HepG2 (cell line): ENCODE data around the gene KRT14. TPM values are rescaled to one million over a fixed set of nuclear protein-coding genes. Genes with fewer than 3 reads are reported as not detected.

ENCODE experiments used
- ADNP ChIP-seq: sonication (generic); formaldehyde crosslinking; IDR thresholded peaks from 2 replicates; pipeline ENCODE4 v1.4.0; 2020; ENCODE audit warnings: missing genetic modification reagents
- CBFB ChIP-seq: sonication (generic); formaldehyde crosslinking; IDR thresholded peaks from 2 replicates; pipeline ENCODE4 v1.4.0; 2020; ENCODE audit warnings: missing genetic modification reagents
- CHD4 ChIP-seq: fragments of 200-600 bp; sonication (generic); IDR thresholded peaks from 2 replicates; pipeline ENCODE4 v1.7.0; 2017; ENCODE audit warnings: mild to moderate bottlenecking, low read length, borderline replicate concordance
- ESRRA ChIP-seq: sonication (generic); formaldehyde crosslinking; IDR thresholded peaks from 2 replicates; pipeline ENCODE4 v1.5.1; 2020; ENCODE audit warnings: mild to moderate bottlenecking, low read depth, missing genetic modification reagents
- HOXA7 ChIP-seq: sonication (generic); formaldehyde crosslinking; IDR thresholded peaks from 2 replicates; pipeline ENCODE4 v1.8.1; 2022; ENCODE audit warnings: mild to moderate bottlenecking, missing genetic modification reagents, moderate library complexity
- NBN ChIP-seq: fragments of 450-650 bp; conservative IDR thresholded peaks from 2 replicates; pipeline ENCODE4 v1.6.1; 2017
- NFE2L1 ChIP-seq: sonication (generic); formaldehyde crosslinking; IDR thresholded peaks from 2 replicates; pipeline ENCODE4 v1.4.0; 2020; ENCODE audit warnings: missing genetic modification reagents, mild to moderate bottlenecking, borderline replicate concordance
- SMARCE1 ChIP-seq: fragments of 450-650 bp; IDR thresholded peaks from 2 replicates; pipeline ENCODE4 v1.6.1; 2017; ENCODE audit warnings: borderline replicate concordance
- STAG1 ChIP-seq: sonication (generic); formaldehyde crosslinking; IDR thresholded peaks from 2 replicates; pipeline ENCODE4 v1.4.0; 2020; ENCODE audit warnings: missing genetic modification reagents
- SUZ12 ChIP-seq: fragments of 150-350 bp; IDR thresholded peaks from 2 replicates; pipeline ENCODE4 v1.6.1; 2014; ENCODE audit warnings: low read depth, low read length
- ZFP41 ChIP-seq: sonication (generic); formaldehyde crosslinking; IDR thresholded peaks from 2 replicates; pipeline ENCODE4 v1.4.0; 2020; ENCODE audit warnings: mild to moderate bottlenecking, missing genetic modification reagents, borderline replicate concordance
- ZNF101 ChIP-seq: sonication (generic); formaldehyde crosslinking; IDR thresholded peaks from 2 replicates; pipeline ENCODE4 v1.4.0; 2020; ENCODE audit warnings: mild to moderate bottlenecking, low read depth, missing genetic modification reagents, borderline replicate concordance
- ZNF282 ChIP-seq: fragments of 450-650 bp; IDR thresholded peaks from 2 replicates; pipeline ENCODE4 v1.6.1; 2018; ENCODE audit not compliant: partially characterized antibody
- ZNF781 ChIP-seq: sonication (generic); formaldehyde crosslinking; IDR thresholded peaks from 2 replicates; pipeline ENCODE4 v1.5.1; 2020; ENCODE audit warnings: borderline replicate concordance, mild to moderate bottlenecking, missing genetic modification reagents; ENCODE audit errors: not compliant biosample characterization
- ZNF83 ChIP-seq: sonication (generic); formaldehyde crosslinking; IDR thresholded peaks from 2 replicates; pipeline ENCODE4 v1.4.0; 2020; ENCODE audit warnings: missing genetic modification reagents, mild to moderate bottlenecking, borderline replicate concordance
- polyA plus RNA-seq, 8 experiments: library from polyadenylated mRNA; depleted of rRNA in 3 of 8; stranded (reverse) in 7 of 8; unstranded in 1 of 8; fragments of >200 nt; fragmentation: Illumina TruSeq in 4 of 8; extraction: Trizol in 4 of 8; gene quantifications; 2 replicates each; pipeline versions ENCODE4 v1.2.1 to v1.2.3, GENCODE V29; 2011 to 2016; ENCODE audit warnings: low read depth in 4 of 8, missing spikeins in 1 of 8, mixed read lengths in 1 of 8; ENCODE audit not compliant: insufficient read depth in 1 of 8
- total RNA-seq, 5 experiments: library from RNA; depleted of rRNA; stranded (reverse); fragments of >200 nt; fragmentation: Illumina TruSeq; extraction: Trizol; gene quantifications; 2 replicates each; pipeline ENCODE4 v1.2.3, GENCODE V29; 2016; ENCODE audit warnings: low read depth in 1 of 5
- TF ChIP-seq, protein P1 (sequence below): IDR thresholded peaks from 2 replicates; pipeline ENCODE4 v1.6.1; 2018; ENCODE audit warnings: missing genetic modification reagents
- TF ChIP-seq, protein P2 (sequence below): IDR thresholded peaks from 2 replicates; pipeline ENCODE4 v1.6.1; 2016; ENCODE audit warnings: low read depth, missing genetic modification reagents, missing compliant biosample characterization
- TF ChIP-seq, protein P3 (sequence below): sonication (generic); formaldehyde crosslinking; IDR thresholded peaks from 2 replicates; pipeline ENCODE4 v1.4.0; 2020; ENCODE audit warnings: missing genetic modification reagents, mild to moderate bottlenecking, borderline replicate concordance
- TF ChIP-seq, protein P4 (sequence below): sonication (generic); formaldehyde crosslinking; IDR thresholded peaks from 2 replicates; pipeline ENCODE4 v1.4.0; 2020; ENCODE audit warnings: low read depth, mild to moderate bottlenecking, missing genetic modification reagents
- TF ChIP-seq, protein P5 (sequence below): sonication (generic); formaldehyde crosslinking; IDR thresholded peaks from 2 replicates; pipeline ENCODE4 v1.8.0; 2022; ENCODE audit warnings: mild to moderate bottlenecking, missing genetic modification reagents, borderline replicate concordance

The KRT14 gene
- total and polyA plus RNA-seq, 2 of the 13 experiments (the other 11 are each of a cell fraction or from before 2014, with no cell fraction given) = 0.09 TPM; not detected in 1

DNA sequence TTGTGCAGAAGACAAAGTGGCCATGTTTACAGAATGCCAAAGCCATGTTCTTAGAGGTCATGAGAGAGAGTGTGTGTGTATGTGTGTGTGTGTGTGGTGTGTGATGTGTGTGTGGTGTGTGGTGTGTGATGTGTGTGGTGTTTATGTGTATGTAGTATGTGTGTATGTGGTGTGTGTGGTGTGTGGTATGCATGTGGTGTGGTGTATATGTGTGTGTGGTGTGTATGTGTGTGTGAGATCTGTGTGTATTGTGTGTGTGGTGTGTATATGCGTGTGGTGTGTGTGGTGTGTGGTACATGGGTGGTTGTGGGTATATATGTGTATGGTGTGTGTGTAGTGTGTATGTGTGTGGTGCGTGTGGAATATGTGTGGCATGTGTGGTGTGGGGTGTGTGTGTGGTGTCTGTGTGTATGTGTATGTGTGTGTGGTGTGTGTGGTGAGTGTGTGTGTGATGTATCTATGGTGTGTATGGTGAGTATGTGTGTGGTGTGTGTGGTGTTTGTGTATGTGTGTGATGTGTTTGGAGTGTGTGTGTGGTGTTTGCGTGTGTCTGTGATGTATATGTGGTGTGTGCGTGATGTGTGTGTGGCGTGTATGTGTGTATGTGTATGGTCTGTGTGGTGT lies 45.9 kb upstream of the KRT14 start (continued):
- TF ChIP-seq, protein P1, sequence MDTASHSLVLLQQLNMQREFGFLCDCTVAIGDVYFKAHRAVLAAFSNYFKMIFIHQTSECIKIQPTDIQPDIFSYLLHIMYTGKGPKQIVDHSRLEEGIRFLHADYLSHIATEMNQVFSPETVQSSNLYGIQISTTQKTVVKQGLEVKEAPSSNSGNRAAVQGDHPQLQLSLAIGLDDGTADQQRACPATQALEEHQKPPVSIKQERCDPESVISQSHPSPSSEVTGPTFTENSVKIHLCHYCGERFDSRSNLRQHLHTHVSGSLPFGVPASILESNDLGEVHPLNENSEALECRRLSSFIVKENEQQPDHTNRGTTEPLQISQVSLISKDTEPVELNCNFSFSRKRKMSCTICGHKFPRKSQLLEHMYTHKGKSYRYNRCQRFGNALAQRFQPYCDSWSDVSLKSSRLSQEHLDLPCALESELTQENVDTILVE (CRISPR knock-in tag) = no peak
- TF ChIP-seq, protein P2, sequence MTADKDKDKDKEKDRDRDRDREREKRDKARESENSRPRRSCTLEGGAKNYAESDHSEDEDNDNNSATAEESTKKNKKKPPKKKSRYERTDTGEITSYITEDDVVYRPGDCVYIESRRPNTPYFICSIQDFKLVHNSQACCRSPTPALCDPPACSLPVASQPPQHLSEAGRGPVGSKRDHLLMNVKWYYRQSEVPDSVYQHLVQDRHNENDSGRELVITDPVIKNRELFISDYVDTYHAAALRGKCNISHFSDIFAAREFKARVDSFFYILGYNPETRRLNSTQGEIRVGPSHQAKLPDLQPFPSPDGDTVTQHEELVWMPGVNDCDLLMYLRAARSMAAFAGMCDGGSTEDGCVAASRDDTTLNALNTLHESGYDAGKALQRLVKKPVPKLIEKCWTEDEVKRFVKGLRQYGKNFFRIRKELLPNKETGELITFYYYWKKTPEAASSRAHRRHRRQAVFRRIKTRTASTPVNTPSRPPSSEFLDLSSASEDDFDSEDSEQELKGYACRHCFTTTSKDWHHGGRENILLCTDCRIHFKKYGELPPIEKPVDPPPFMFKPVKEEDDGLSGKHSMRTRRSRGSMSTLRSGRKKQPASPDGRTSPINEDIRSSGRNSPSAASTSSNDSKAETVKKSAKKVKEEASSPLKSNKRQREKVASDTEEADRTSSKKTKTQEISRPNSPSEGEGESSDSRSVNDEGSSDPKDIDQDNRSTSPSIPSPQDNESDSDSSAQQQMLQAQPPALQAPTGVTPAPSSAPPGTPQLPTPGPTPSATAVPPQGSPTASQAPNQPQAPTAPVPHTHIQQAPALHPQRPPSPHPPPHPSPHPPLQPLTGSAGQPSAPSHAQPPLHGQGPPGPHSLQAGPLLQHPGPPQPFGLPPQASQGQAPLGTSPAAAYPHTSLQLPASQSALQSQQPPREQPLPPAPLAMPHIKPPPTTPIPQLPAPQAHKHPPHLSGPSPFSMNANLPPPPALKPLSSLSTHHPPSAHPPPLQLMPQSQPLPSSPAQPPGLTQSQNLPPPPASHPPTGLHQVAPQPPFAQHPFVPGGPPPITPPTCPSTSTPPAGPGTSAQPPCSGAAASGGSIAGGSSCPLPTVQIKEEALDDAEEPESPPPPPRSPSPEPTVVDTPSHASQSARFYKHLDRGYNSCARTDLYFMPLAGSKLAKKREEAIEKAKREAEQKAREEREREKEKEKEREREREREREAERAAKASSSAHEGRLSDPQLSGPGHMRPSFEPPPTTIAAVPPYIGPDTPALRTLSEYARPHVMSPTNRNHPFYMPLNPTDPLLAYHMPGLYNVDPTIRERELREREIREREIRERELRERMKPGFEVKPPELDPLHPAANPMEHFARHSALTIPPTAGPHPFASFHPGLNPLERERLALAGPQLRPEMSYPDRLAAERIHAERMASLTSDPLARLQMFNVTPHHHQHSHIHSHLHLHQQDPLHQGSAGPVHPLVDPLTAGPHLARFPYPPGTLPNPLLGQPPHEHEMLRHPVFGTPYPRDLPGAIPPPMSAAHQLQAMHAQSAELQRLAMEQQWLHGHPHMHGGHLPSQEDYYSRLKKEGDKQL = no peak
- TF ChIP-seq ZFP41 (CRISPR knock-in tag) (no peak), ZNF101 (CRISPR knock-in tag) (no peak), NBN (0 out of 2 replicates have a peak, but pooled peaks have one; percentile 73), SMARCE1 (no peak), ZNF781 (CRISPR knock-in tag) (no peak), ZNF282 (peak; percentile 36), CHD4 (no peak), ESRRA (CRISPR knock-in tag) (no peak), SUZ12 (no peak), STAG1 (CRISPR knock-in tag) (no peak), HOXA7 (0 out of 2 replicates have a peak, but pooled peaks have one; percentile 44), ADNP (CRISPR knock-in tag) (no peak), NFE2L1 (CRISPR knock-in tag) (no peak), CBFB (no peak), ZNF83 (no peak)
- TF ChIP-seq, protein P3, sequence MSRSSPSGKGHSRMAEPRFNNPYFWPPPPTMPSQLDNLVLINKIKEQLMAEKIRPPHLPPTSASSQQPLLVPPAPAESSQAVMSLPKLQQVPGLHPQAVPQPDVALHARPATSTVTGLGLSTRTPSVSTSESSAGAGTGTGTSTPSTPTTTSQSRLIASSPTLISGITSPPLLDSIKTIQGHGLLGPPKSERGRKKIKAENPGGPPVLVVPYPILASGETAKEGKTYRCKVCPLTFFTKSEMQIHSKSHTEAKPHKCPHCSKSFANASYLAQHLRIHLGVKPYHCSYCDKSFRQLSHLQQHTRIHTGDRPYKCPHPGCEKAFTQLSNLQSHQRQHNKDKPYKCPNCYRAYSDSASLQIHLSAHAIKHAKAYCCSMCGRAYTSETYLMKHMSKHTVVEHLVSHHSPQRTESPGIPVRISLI (CRISPR knock-in tag) = no peak
- TF ChIP-seq, protein P4, sequence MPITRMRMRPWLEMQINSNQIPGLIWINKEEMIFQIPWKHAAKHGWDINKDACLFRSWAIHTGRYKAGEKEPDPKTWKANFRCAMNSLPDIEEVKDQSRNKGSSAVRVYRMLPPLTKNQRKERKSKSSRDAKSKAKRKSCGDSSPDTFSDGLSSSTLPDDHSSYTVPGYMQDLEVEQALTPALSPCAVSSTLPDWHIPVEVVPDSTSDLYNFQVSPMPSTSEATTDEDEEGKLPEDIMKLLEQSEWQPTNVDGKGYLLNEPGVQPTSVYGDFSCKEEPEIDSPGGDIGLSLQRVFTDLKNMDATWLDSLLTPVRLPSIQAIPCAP (CRISPR knock-in tag) = no peak
- TF ChIP-seq, protein P5, sequence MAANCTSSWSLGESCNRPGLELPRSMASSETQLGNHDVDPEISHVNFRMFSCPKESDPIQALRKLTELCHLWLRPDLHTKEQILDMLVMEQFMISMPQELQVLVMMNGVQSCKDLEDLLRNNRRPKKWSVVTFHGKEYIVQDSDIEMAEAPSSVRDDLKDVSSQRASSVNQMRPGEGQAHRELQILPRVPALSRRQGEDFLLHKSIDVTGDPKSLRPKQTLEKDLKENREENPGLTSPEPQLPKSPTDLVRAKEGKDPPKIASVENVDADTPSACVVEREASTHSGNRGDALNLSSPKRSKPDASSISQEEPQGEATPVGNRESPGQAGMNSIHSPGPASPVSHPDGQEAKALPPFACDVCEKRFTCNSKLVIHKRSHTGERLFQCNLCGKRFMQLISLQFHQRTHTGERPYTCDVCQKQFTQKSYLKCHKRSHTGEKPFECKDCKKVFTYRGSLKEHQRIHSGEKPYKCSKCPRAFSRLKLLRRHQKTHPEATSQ (CRISPR knock-in tag) = no peak
